K562 (cell line): Measurements from ENCODE around the gene MAP3K14. TPM values are rescaled to one million over a fixed set of nuclear protein-coding genes. Genes with fewer than 3 reads are reported as not detected.
A peak's percentile ranks its signal among the peaks of the same experiment; 100 is the strongest.

ENCODE experiments used
- ATAC-seq: fragments of 200-7000 bp; cut with Tn5 transposase; 3 replicates; pipeline ENCODE4 v1.9.1; 2020; ENCODE audit warnings: moderate library complexity
- BruUV-seq: library from RNA; stranded (reverse); fragments of 400-500 nt; replicated peaks from 2 replicates; lab custom pipeline; 2021; lab: Mats Ljungman, UMichigan
- CTCF ChIA-PET: fragments of 300-600 bp; formaldehyde crosslinking; extraction: SDS; loops from one replicate; lab custom pipeline; 2021; ENCODE audit warnings: low intra/inter-chr PET ratio; lab: Yijun Ruan, JAX
- POLR2A ChIA-PET: fragments of 300-600, 350-650 bp; sonication (Branson Sonifier 250); formaldehyde crosslinking; extraction: SDS; loops from one replicate; lab custom pipeline; 2021; ENCODE audit warnings: antibody characterized with exemption, inconsistent platforms; lab: Yijun Ruan, JAX
- DNase-seq, 4 experiments: peaks; one replicate each; pipeline versions ENCODE4 v3.0.0 to v3.0.0-alpha.2; 2011 to 2018; ENCODE audit warnings: low spot score in 3 of 4, mixed read lengths in 3 of 4; ENCODE audit errors: extremely low read depth in 1 of 4
- FAIRE-seq: peaks from 2 replicates; lab custom pipeline; 2011; peaks lifted over from hg19 to GRCh38; lab: Jason Lieb, UNC
- H2AFZ ChIP-seq: 2 replicates; pipeline ENCODE4 v1.6.0; 2011; ENCODE audit warnings: low read depth, low read length, control low read depth, inconsistent platforms
- H3K27ac ChIP-seq: fragments of 200-600 bp; 3 replicates; pipeline ENCODE4 v1.8.0; 2011; ENCODE audit warnings: low read depth, mild to moderate bottlenecking, control low read depth, inconsistent platforms, low read length, moderate library complexity, mixed read lengths; ENCODE audit errors: extremely low read depth
- H3K27me3 ChIP-seq, 2 experiments: fragments of 300-600 bp in 1 of 2; 2 replicates in 1 of 2; 3 replicates in 1 of 2; pipeline versions ENCODE4 v1.6.0 to v1.8.0; 2011; ENCODE audit warnings: inconsistent platforms in 2 of 2, low read length in 2 of 2, mild to moderate bottlenecking in 1 of 2, mixed read lengths in 1 of 2, moderate library complexity in 1 of 2; ENCODE audit not compliant: control insufficient read depth in 2 of 2, insufficient read depth in 2 of 2
- H3K36me3 ChIP-seq: fragments of 300-600 bp; 3 replicates; pipeline ENCODE4 v1.8.0; 2011; ENCODE audit warnings: mild to moderate bottlenecking, low read length, inconsistent platforms; ENCODE audit not compliant: control insufficient read depth, insufficient read depth
- H3K4me1 ChIP-seq, 2 experiments: fragments of 200-600 bp in 1 of 2; replicated peaks in 1 of 2; 2 replicates in 1 of 2; 3 replicates in 1 of 2; pipeline versions ENCODE4 v1.5.1 to v1.8.0; 2011; ENCODE audit warnings: inconsistent platforms in 2 of 2, low read length in 2 of 2, mild to moderate bottlenecking in 1 of 2, mixed read lengths in 1 of 2, moderate library complexity in 1 of 2; ENCODE audit not compliant: control insufficient read depth in 2 of 2, insufficient read depth in 2 of 2
- H3K4me2 ChIP-seq: 2 replicates; pipeline ENCODE4 v1.6.1; 2011; ENCODE audit warnings: low read length, control low read depth, inconsistent platforms, mixed read lengths; ENCODE audit not compliant: insufficient read depth
- H3K4me3 ChIP-seq: fragments of 200-600 bp; sonication (generic), shearing (Covaris generic); 2 replicates; pipeline ENCODE4 v1.5.1; 2016; ENCODE audit warnings: control low read depth, inconsistent platforms
- H3K79me2 ChIP-seq: fragments of 200-600 bp; 3 replicates; pipeline ENCODE4 v1.8.0; 2011; ENCODE audit warnings: low read length, inconsistent platforms; ENCODE audit not compliant: control insufficient read depth, insufficient read depth
- H3K9ac ChIP-seq, 2 experiments: 2 replicates each; pipeline versions ENCODE4 v1.6.0 to v1.6.1; 2011; ENCODE audit warnings: low read depth in 2 of 2, low read length in 2 of 2, control low read depth in 1 of 2, inconsistent platforms in 1 of 2, mild to moderate bottlenecking in 1 of 2, mixed read lengths in 1 of 2; ENCODE audit not compliant: insufficient read depth in 1 of 2
- H3K9me1 ChIP-seq: one replicate; pipeline ENCODE4 v1.6.0; 2011; ENCODE audit warnings: inconsistent platforms, mild to moderate bottlenecking, low read length, moderate library complexity; ENCODE audit not compliant: control insufficient read depth, insufficient read depth
- H3K9me3 ChIP-seq: replicated peaks from 2 replicates; pipeline ENCODE4 v1.5.1; 2011; ENCODE audit warnings: low read depth, low read length, inconsistent platforms; ENCODE audit not compliant: control insufficient read depth, insufficient read depth
- H4K20me1 ChIP-seq: replicated peaks from 2 replicates; pipeline ENCODE4 v1.6.1; 2011; ENCODE audit warnings: low read length, inconsistent platforms, mixed read lengths; ENCODE audit not compliant: control insufficient read depth, insufficient read depth
- ATF2 ChIP-seq: sonication (generic); formaldehyde crosslinking; IDR thresholded peaks from 2 replicates; pipeline ENCODE4 v1.8.1; 2022; ENCODE audit warnings: missing genetic modification reagents
- CBX3 ChIP-seq, 2 experiments: IDR thresholded peaks; 1 replicate in 1 of 2; 2 replicates in 1 of 2; pipeline ENCODE4 v1.6.1; 2012; ENCODE audit warnings: inconsistent platforms in 2 of 2, low read length in 2 of 2, borderline replicate concordance in 1 of 2, control low read depth in 1 of 2
- CHD1 ChIP-seq: fragments of 200-600 bp; sonication (generic); IDR thresholded peaks from one replicate; pipeline ENCODE4 v1.6.1; 2012; ENCODE audit warnings: mild to moderate bottlenecking, moderate library complexity, low read length, inconsistent platforms
- E2F4 ChIP-seq: sonication (generic); formaldehyde crosslinking; IDR thresholded peaks from 2 replicates; pipeline ENCODE4 v1.8.0; 2022; ENCODE audit warnings: mild to moderate bottlenecking, low read depth, missing genetic modification reagents
- HNRNPL ChIP-seq: fragments of 200-400 bp; formaldehyde crosslinking; IDR thresholded peaks from 2 replicates; pipeline ENCODE4 v1.6.1; 2017; ENCODE audit warnings: low read depth, mild to moderate bottlenecking, low read length
- IRF2 ChIP-seq: sonication (generic); formaldehyde crosslinking; IDR thresholded peaks from 2 replicates; pipeline ENCODE4 v1.8.1; 2022; ENCODE audit warnings: mild to moderate bottlenecking, missing genetic modification reagents
- MCM2 ChIP-seq: fragments of 450-650 bp; IDR thresholded peaks from 2 replicates; pipeline ENCODE4 v1.6.1; 2017; ENCODE audit warnings: low read depth, mild to moderate bottlenecking
- POLR2B ChIP-seq: fragments of 450-650 bp; IDR thresholded peaks from 2 replicates; pipeline ENCODE4 v1.6.1; 2018; ENCODE audit warnings: low read depth; ENCODE audit not compliant: partially characterized antibody
- PRDM10 ChIP-seq: fragments of 450-650 bp; IDR thresholded peaks from 2 replicates; pipeline ENCODE4 v1.6.1; 2018; ENCODE audit not compliant: partially characterized antibody
- RCOR1 ChIP-seq, 2 experiments: IDR thresholded peaks; 2 replicates each; pipeline ENCODE4 v1.6.1; 2012; ENCODE audit warnings: low read depth in 2 of 2, low read length in 2 of 2, borderline replicate concordance in 1 of 2, improper control_type of control experiment in 1 of 2
- SRSF3 ChIP-seq: fragments of 200-400 bp; formaldehyde crosslinking; IDR thresholded peaks from 2 replicates; pipeline ENCODE4 v1.6.1; 2016; ENCODE audit warnings: mild to moderate bottlenecking, low read length, moderate library complexity; ENCODE audit not compliant: insufficient read depth
- ZFP36 ChIP-seq: fragments of 150-350 bp; IDR thresholded peaks from 2 replicates; pipeline ENCODE4 v1.6.1; 2018; ENCODE audit warnings: low read length, low read depth; ENCODE audit not compliant: partially characterized antibody
- ZNF436 ChIP-seq: fragments of 250-450, 450-650 bp; sonication (Bioruptor Pico); formaldehyde crosslinking; IDR thresholded peaks from 2 replicates; pipeline ENCODE4 v1.7.0; 2020; ENCODE audit warnings: mild to moderate bottlenecking
- ZNF444 ChIP-seq: fragments of 250-450 bp; sonication (Bioruptor Pico); IDR thresholded peaks from 2 replicates; pipeline ENCODE4 v1.4.0; 2020; ENCODE audit warnings: mild to moderate bottlenecking, moderate library complexity
- WGBS: fragments of 100-300 bp; shearing (Covaris generic); methylation state at CpG from one replicate; pipeline ENCODE4 v1.1.6; 2016; ENCODE audit warnings: low coverage, mixed read lengths; ENCODE audit not compliant: insufficient coverage; ENCODE audit errors: missing lambda C conversion rate; 5-methylcytosine and 5-hydroxymethylcytosine counted together
- in situ Hi-C: fragments of 300-500 bp; cut with MboI; formaldehyde crosslinking; loops from 4 replicates; pipeline ENCODE4 v1.15.0; 2018; ENCODE audit warnings: inconsistent platforms, mixed read lengths
- intact Hi-C: fragments of 100-400 bp; cut with micrococcal nuclease; formaldehyde crosslinking; loops from 2 replicates; pipeline ENCODE4 v1.14.2; 2022
- polyA plus RNA-seq, 8 experiments: library from polyadenylated mRNA; depleted of rRNA in 4 of 8; stranded (reverse) in 5 of 8; unstranded in 3 of 8; fragments of >200 nt; fragmentation: Nextera tagmentation in 2 of 8; fragmentation: Illumina TruSeq in 1 of 8; extraction: Ambion mirVana in 2 of 8; extraction: Trizol in 1 of 8; gene quantifications; 2 replicates each; pipeline versions ENCODE4 v1.2.1 to v1.2.3, GENCODE V29; 2011 to 2014; ENCODE audit warnings: inconsistent platforms in 1 of 8, missing spikeins in 1 of 8
- total RNA-seq, 7 experiments: library from RNA; depleted of rRNA in 6 of 7; stranded (reverse); fragments of >200 nt in 6 of 7; fragmentation: Illumina TruSeq in 2 of 7; extraction: Trizol in 2 of 7; gene quantifications; 2 replicates each; pipeline versions ENCODE4 v1.2.1 to v1.2.3, GENCODE V29; 2011 to 2021; ENCODE audit warnings: low replicate concordance in 1 of 7

MAP3K14 gene
- total and polyA plus RNA-seq, 9 of the 15 experiments (the other 6 are each of a cell fraction or from before 2014, with no cell fraction given): 0.45 to 8.7 (median 3.2) TPM

- TF ChIP-seq PRDM10 (peak; percentile 15), E2F4 (CRISPR knock-in tag) (0 out of 2 replicates have a peak, but pooled peaks have one; percentile 36), HNRNPL (peak; percentile 77; the same call in 1 of the 2 replicates)
Measured at GRCh38 chr17:45316434-45317110, at the start of gene MAP3K14 (continued).

- DNase-seq: no peak
- Histone ChIP-seq H3K9me3 (no peaks in the 10 kb centered on the region), H2AFZ (no peak overlapping the region), H3K27ac (no peak overlapping the region), H3K9ac (no peak overlapping the region; a peak in 1 of 4 replicates), H3K4me3 (no peak overlapping the region), H3K4me1 (peaks cover 0 to 6% of the 10 kb centered on the region in 2 experiments; a peak in 2 of 5 replicates), H4K20me1 (no peaks in the 10 kb centered on the region), H3K9me1 (no peaks in the 10 kb centered on the region), H3K27me3 (peaks cover 3 to 22% of the 10 kb centered on the region in 2 experiments; a peak in 3 of 5 replicates), H3K79me2 (no peaks in the 10 kb centered on the region), H3K36me3 (no peaks in the 10 kb centered on the region), H3K4me2 (no peak overlapping the region)
- no peak for ATAC-seq
- no TSS peak for BruUV-seq
- intact Hi-C loops (no loop called here), in situ Hi-C loops (no loop called here)
- FAIRE-seq: no peak
- ChIA-PET POLR2A (interaction anchor here (1.3 to 1.9 kb wide), 2 partner anchors 21 to 33 kb away, joined by 4 to 11 read pairs; no protein-coding TSS in a partner anchor), CTCF (no interaction called here)
- 43% methylated on average over 3 of the region's 3 CpGs for WGBS
- TF ChIP-seq SRSF3 (no peak), CHD1 (no peak), RCOR1 (IDR thresholded peaks at IDR 0.05; ENCODE audit: borderline replicate concordance in 1 of 2, low read depth in 2 of 2, low read length in 2 of 2) (no peak), ZNF444 (CRISPR knock-in tag) (no peak), ZNF436 (CRISPR knock-in tag) (no peak), MCM2 (no peak), IRF2 (CRISPR knock-in tag) (no peak), ZFP36 (peak; percentile 95), CBX3 (IDR thresholded peaks at IDR 0.05; ENCODE audit: borderline replicate concordance in 1 of 2, low read length in 2 of 2) (no peak), POLR2B (no peak), ATF2 (CRISPR knock-in tag) (no peak)
Measured at GRCh38 chr17:45366049-45366448, 49.2 kb upstream of the MAP3K14 start.
